HG02588 (cell line): ENCODE measurements around the gene NR1H4.
"Not testable (repeated sequence)": the region's sequence is repeated elsewhere in the genome, so short reads cannot be mapped to it uniquely, and the experiment has no call there.

Experiments
- ATAC-seq: cut with Tn5 transposase; IDR thresholded peaks from one replicate; pipeline ENCODE4 v1.9.1; 2021; ENCODE audit warnings: mild to moderate bottlenecking, moderate library complexity; ENCODE audit not compliant: unreplicated experiment

Gene NR1H4

GRCh38 chr12:100473716-100474150 lies at the start of gene NR1H4:
NR1H4 (plus strand) TSS chr12:100473866; CDS start chr12:100493324, 19,458 bp downstream.
- no peak for ATAC-seq

GRCh38 chr12:100426145-100426544 lies 47.5 kb upstream of the NR1H4 start:
- ATAC-seq = no peak

GRCh38 chr12:100427078-100427477 lies 46.6 kb upstream of the NR1H4 start:
- ATAC-seq = no peak

GRCh38 chr12:100430251-100430650 lies 43.4 kb upstream of the NR1H4 start:
- not testable (repeated sequence) for ATAC-seq

- no peak for ATAC-seq
These were observed 40.0 kb upstream of the NR1H4 start for GRCh38 chr12:100433701-100434100.

- no peak for ATAC-seq
These were observed 39.5 kb upstream of the NR1H4 start for GRCh38 chr12:100434177-100434576.

GRCh38 chr12:100435957-100436356 lies 37.7 kb upstream of the NR1H4 start:
- no peak for ATAC-seq

- no peak for ATAC-seq
These were observed 36.4 kb upstream of the NR1H4 start for GRCh38 chr12:100437038-100437841.

GRCh38 chr12:100439797-100440196 lies 33.9 kb upstream of the NR1H4 start:
- ATAC-seq = no peak

- no peak for ATAC-seq
These were observed 31.3 kb upstream of the NR1H4 start for GRCh38 chr12:100442403-100442802.

GRCh38 chr12:100443434-100443833 lies 30.2 kb upstream of the NR1H4 start:
- ATAC-seq = no peak

GRCh38 chr12:100445081-100445481 lies 28.6 kb upstream of the NR1H4 start:
- no peak for ATAC-seq

GRCh38 chr12:100447381-100447780 lies 26.3 kb upstream of the NR1H4 start:
- ATAC-seq = no peak

- ATAC-seq = no peak
These were observed 25.0 kb upstream of the NR1H4 start for GRCh38 chr12:100448656-100449055.

GRCh38 chr12:100450735-100451134 lies 22.9 kb upstream of the NR1H4 start:
- no peak for ATAC-seq

GRCh38 chr12:100453951-100454350 lies 19.7 kb upstream of the NR1H4 start:
- ATAC-seq = no peak

GRCh38 chr12:100455896-100456295 lies 17.8 kb upstream of the NR1H4 start:
- ATAC-seq = no peak

- ATAC-seq = no peak
These were observed 15.5 kb upstream of the NR1H4 start for GRCh38 chr12:100458191-100458590.

- no peak for ATAC-seq
These were observed 13.0 kb upstream of the NR1H4 start for GRCh38 chr12:100460702-100461101.

- ATAC-seq = no peak
These were observed 12.2 kb upstream of the NR1H4 start for GRCh38 chr12:100461330-100461973.

- ATAC-seq = no peak
These were observed 10.0 kb upstream of the NR1H4 start for GRCh38 chr12:100463661-100464060.

GRCh38 chr12:100464529-100464928 lies 9.1 kb upstream of the NR1H4 start:
- no peak for ATAC-seq
